Thyroid gland (tissue), 4 donors: ENCODE results near the gene MRPS27.

ENCODE experiments used
- POLR2A ChIP-seq, 2 donors: fragments of 450-650 bp; IDR thresholded peaks; one replicate each; pipeline ENCODE4 v1.6.1; 2017; ENCODE audit warnings: antibody characterized with exemption in 2 of 2, mild to moderate bottlenecking in 2 of 2, moderate library complexity in 1 of 2
- TF ChIP-seq, protein P1 (sequence below), 6 experiments: fragments of 200-600 bp in 3 of 6; fragments of 450-650 bp in 3 of 6; sonication (generic) in 3 of 6; IDR thresholded peaks; one replicate each; pipeline ENCODE4 v1.5.1; 2016 to 2019; ENCODE audit warnings: antibody characterized with exemption in 6 of 6, mild to moderate bottlenecking in 2 of 6, inconsistent platforms in 1 of 6, moderate library complexity in 1 of 6

DNA sequence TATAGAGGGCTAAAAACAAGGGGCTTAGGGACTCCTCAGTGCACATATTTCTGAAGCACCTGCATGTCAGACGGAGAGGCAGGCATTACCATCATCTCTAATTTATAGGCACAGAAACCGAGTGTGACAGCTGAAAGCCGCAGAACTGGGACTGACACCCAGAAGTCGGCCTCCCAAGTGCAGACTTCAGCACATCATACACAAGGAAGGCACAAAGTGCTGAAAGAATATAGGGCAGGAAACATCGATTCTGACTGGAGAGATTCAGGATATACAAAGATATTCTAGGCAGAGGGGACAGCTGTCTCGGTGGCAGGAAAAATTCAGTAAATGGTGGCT, 11.2 kb downstream of the MRPS27 start:
- TF ChIP-seq POLR2A (IDR thresholded peaks at IDR 0.05), result no peak
- TF ChIP-seq, protein P1, sequence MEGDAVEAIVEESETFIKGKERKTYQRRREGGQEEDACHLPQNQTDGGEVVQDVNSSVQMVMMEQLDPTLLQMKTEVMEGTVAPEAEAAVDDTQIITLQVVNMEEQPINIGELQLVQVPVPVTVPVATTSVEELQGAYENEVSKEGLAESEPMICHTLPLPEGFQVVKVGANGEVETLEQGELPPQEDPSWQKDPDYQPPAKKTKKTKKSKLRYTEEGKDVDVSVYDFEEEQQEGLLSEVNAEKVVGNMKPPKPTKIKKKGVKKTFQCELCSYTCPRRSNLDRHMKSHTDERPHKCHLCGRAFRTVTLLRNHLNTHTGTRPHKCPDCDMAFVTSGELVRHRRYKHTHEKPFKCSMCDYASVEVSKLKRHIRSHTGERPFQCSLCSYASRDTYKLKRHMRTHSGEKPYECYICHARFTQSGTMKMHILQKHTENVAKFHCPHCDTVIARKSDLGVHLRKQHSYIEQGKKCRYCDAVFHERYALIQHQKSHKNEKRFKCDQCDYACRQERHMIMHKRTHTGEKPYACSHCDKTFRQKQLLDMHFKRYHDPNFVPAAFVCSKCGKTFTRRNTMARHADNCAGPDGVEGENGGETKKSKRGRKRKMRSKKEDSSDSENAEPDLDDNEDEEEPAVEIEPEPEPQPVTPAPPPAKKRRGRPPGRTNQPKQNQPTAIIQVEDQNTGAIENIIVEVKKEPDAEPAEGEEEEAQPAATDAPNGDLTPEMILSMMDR (IDR thresholded peaks at IDR 0.05), result no peak
